Fibroblast of pulmonary artery (primary cell): Measurements from ENCODE around the gene AAMDC.
"Not testable (repeated sequence)": the region's sequence is repeated elsewhere in the genome, so short reads cannot be mapped to it uniquely, and the experiment has no call there.

Experiments
- DNase-seq: peaks from one replicate; pipeline ENCODE4 v3.0.0-alpha.2; 2010; ENCODE audit warnings: low read depth
- H3K4me3 ChIP-seq: replicated peaks from 2 replicates; pipeline ENCODE4 v1.5.1; 2011; ENCODE audit warnings: low read depth, mild to moderate bottlenecking, control low read depth, low read length, moderate library complexity
- TF ChIP-seq, protein P1 (sequence below): IDR thresholded peaks from 2 replicates; pipeline ENCODE4 v1.5.1; 2011; ENCODE audit warnings: mild to moderate bottlenecking, control low read depth, low read length, inconsistent platforms; ENCODE audit errors: missing control alignments

The AAMDC gene

GRCh38 chr11:77833302-77833701 is 12.4 kb downstream of the AAMDC start:
- no peak overlapping the region for H3K4me3 ChIP-seq
- DNase-seq: no peak
- TF ChIP-seq, protein P1, sequence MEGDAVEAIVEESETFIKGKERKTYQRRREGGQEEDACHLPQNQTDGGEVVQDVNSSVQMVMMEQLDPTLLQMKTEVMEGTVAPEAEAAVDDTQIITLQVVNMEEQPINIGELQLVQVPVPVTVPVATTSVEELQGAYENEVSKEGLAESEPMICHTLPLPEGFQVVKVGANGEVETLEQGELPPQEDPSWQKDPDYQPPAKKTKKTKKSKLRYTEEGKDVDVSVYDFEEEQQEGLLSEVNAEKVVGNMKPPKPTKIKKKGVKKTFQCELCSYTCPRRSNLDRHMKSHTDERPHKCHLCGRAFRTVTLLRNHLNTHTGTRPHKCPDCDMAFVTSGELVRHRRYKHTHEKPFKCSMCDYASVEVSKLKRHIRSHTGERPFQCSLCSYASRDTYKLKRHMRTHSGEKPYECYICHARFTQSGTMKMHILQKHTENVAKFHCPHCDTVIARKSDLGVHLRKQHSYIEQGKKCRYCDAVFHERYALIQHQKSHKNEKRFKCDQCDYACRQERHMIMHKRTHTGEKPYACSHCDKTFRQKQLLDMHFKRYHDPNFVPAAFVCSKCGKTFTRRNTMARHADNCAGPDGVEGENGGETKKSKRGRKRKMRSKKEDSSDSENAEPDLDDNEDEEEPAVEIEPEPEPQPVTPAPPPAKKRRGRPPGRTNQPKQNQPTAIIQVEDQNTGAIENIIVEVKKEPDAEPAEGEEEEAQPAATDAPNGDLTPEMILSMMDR: no peak

DNA sequence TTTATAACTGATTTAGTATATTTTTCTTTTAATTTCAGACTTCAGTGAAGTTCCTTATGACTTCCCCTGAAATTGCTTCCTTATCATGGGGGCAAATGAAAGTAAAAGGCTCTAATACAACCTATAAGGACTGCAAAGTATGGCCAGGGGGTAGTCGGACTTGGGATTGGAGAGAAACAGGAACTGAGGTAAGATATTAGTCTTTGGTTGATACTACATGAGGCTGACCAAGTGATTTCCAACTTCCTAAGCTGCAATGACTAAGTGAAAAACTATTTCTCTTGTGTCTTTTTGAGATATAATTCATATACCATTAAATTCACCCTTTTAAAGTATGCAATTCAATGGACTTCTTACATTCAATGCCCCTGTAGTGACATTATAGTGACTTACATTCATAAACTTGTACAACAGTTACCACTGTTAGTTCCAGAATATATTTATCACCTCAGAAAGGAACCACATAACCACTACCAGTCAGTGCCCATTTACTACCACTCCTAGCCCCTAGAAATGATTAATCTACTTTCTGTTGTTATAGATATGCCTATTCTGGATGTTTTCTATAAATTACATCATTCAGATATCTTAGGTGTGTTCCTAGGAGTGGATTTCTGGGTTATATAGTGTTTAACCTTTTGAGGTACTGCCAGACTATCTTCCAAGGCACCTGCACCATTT is 21.6 kb downstream of the AAMDC start:
- TF ChIP-seq, protein P1: no peak
- H3K4me3 ChIP-seq: no peak overlapping the region
- DNase-seq: peak; percentile 59

DNA sequence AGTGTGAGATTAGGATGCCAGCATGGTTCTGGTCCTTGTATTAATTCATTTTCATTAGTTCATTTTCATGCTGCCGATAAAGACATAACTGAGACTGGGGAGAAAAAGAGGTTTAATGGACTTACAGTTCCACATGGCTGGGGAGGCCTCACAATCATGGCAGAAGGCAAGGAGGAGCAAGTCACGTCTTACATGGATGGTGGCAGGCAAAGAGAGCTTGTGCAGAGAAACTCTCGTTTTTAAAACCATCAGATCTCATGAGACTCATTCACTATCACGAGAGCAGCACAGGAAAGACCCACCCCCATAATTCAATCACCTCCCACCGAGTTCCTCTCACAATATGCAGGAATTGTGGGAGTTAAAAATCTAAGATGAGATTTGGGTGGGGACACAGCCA is 22.8 kb downstream of the AAMDC start:
- not testable (repeated sequence) for H3K4me3 ChIP-seq, DNase-seq

DNA sequence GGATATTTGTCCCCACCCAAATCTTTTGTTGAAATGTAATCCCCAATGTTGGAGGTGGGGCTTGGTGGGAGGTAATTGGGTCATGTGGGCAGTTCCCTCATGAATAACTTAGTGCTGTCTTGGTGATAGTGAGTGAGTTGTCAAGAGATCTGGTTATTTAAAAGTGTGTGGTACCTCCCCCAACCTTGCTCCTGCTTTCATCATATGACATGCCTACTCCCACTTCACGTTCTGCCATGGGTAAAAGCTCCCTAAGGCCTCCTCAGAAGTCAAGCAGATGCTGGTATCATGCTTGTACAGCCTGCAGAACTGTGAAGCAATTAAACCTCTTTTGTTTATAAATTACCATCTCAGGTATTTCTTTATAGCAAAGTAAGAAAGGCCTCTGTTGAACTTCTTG is 30.6 kb downstream of the AAMDC start:
- DNase-seq: peak; percentile 19

DNA sequence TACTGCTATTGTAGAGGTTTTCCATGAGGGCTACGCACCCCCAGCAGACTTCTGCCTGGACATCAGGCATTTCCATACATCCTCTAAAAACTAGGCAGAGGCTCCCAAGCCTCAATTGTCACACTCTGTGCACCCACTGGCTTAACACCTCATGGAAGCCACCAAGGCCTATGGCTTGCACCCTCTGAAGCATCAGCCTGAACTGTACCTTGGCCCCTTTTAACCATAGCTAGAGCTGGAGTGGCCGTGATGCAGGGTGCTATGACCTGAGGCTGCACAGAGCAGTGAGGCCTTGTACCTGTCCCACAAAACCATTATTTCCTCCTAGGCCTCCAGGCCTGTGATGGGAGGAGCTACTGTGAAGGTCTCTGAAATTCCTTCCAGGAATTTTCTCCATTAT is 33.9 kb downstream of the AAMDC start:
- no peak overlapping the region for H3K4me3 ChIP-seq
- no peak for DNase-seq
- TF ChIP-seq, protein P1: no peak

More for the DNA sequence above, 30.6 kb downstream of the AAMDC start:
- TF ChIP-seq, protein P1: no peak
- H3K4me3 ChIP-seq: no peak overlapping the region

DNA sequence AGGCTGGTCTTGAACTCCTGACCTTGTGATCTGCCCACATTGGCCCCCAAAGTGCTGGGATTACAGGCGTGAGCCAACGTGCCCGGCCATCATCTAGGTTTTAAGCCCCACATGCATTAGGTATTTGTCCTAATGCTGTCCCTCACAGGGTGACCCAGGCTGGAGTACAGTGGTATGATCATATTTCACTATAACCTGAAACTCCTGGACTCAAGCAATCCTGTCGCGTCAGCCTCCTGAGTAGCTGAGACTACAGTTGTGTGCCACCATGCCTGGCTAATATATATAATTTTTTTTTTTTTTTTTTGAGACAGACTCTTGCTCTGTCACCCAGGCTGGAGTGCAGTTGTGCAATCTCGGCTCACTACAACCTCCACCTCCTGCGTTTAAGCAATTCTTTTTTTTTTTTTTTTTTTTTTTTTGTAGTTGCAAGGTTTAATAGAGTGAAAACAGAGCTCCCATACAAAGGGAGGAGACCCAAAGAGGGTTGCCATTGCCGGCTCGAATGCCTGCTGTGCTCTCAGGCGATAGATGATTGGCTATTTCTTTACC is 37.0 kb downstream of the AAMDC start:
- not testable (repeated sequence) for H3K4me3 ChIP-seq

DNA sequence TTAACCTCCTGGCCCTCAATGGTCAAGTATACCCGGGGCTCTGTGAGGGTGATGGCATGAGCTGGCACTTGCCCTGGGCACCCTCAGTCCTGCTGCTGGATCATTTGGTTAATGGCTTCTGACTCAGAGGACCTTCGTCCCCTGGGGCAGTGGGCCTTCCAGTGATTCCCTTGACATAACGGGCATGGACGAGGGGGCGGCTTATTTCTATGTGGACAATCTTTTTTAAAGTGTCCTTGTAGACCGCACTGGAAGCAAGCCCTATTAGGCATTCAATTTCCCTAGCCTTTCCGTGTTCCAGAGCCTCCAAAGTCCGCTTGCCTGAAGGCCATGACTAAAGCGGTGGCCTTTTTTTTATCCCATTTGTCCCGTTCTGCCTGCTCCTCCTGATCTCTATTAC is 40.5 kb downstream of the AAMDC start:
- DNase-seq, H3K4me3 ChIP-seq: not testable (repeated sequence)

More for the DNA sequence above, 37.0 kb downstream of the AAMDC start:
- DNase-seq: not testable (repeated sequence)

DNA sequence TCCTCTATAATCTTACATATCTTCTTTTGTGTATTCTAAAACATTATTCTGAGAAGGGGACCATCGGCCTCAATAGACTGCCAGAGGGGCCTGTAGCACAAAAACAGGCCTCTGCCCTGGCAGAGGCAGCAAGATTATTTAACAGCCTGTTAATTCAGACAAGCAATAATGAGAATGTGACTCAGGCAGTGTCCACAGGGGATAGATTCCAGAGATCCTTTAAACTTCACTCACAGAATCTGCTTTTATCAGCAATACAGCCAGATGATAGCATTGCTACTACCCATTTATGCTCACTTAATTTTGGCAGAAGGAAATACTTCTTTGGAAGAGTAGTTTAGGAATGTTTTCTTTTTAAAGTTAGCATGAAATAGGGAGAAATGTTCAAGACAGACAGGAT is 44.9 kb downstream of the AAMDC start:
- H3K4me3 ChIP-seq: no peak overlapping the region
- DNase-seq: no peak
- TF ChIP-seq, protein P1: no peak

DNA sequence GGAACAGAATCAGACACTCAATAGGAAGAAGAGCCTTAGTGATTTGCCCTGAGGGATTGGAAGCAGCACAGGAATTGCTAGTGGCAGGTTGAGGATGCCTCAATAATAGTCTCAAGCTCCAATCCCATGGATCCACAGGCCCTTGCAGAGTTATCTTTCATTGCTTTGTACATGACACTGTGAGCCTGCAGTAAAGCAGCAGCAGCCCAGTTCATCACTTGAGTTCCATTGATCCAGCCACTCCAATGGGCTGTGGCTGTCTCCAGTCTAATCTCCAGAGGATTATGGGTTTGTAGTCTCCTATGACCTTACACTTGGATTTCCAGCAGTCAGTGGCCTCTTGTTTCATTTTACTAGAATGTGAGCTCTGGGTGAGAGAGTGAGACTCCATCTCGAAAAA is 45.4 kb downstream of the AAMDC start:
- no peak for DNase-seq
- no peak overlapping the region for H3K4me3 ChIP-seq
- TF ChIP-seq, protein P1: no peak
